Measurements from ENCODE around the gene OST4.
"Not testable (repeated sequence)": the region's sequence is repeated elsewhere in the genome, so short reads cannot be mapped to it uniquely, and the experiment has no call there.

OST4 gene

DNA sequence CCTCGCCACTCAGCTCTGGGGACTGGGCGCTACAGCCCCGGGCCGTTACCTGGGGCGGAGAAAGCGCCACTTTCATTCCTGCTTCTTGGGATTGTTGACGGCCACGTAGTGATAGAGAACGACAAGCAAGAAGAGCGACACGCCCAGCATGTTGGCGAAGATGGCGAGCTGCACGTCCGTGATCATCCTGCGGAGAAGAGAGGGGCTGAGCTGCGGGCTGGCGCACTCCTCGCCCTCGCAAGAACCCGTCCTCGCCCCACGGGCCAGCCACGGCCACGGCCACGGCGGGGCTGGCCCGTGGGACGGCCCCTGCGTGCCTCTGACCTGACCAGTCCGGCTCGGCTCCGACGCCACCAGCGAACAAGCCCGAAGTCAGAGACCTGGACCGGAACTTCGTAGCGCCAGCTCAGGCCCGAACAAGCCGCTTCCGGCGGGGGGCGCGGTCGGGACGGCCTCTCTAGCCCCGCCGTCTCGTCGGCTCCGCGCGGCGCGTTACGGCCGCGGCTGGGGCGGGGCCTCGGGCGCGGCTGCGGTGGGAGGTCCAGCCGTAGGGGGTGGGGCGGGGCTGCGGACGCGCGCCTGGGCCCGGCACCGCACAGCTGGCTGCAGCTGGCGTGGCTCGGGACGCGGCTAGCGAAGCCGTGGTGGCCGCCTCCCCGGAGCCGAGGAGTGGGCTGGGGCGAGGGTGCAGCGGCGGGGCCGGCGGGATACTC is at the start of gene OST4:
Gene OST4, minus strand, starts transcription at position 378 of the 713 bp plus-strand sequence.
- TF ChIP-seq POLR2A (IDR thresholded peaks at IDR 0.05; ENCODE audit: low read length) (peak; percentile 95), GATA1 (IDR thresholded peaks at IDR 0.05; ENCODE audit: low read depth, low read length) (no peak)

DNA sequence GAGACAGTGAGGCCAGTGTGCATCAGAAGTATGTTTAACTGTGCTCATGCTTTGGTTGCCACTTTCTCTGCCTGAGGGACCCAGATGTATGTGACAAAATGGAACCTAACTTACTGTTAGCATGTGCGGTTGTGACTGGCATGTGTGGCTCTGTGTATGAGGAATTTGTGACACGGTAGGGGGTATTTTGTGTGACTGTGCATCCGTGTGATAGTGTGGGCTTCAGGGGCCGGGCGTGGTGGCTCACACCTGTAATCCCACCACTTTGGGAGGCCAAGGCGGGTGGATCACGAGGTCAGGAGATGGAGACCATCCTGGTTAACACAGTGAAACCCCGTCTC is 47.8 kb upstream of the OST4 start:
- DNase-seq: not testable (repeated sequence)

More for the DNA sequence above, at the start of gene OST4:
- DNase-seq: peak; percentile 94 to 97

DNA sequence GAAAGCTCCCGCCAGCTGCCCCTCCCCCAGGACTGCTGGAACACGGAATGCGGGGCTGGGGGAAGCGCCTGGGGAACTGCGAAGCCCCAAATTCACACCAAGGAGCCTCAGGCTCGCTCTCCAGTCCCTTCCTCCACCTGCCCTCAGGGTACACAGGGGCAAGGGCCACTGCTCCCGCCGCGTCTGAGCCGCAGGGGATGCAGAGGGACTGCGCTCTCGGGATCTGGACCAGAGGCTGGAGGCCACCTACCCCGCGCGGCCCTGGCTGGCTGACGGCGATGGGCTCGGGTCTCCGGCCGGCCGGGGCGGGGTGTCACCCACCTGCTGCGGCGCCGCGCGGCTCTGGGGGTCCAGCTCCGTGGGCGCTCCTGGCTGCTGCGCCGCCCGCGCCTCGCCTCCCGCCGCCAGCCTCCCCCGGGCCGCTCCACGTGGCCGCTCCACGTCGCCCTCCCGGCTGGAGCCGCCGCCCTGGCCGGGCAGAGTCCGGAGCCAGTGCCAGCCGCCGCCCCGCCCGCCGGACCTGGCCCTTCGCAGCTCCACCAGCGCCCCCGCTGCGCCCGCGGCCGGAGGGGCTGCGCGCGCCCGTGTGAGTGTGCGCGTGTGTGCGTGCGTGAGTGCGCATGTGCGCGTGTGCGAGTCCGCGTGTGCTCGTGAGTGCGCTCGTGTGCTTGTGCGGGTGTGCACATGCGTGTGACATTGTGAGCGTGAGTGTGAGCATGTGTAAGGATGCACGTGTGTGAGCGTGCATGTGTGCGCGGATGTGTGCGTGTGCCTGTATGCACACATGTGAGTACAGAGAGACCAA is 47.3 kb upstream of the OST4 start, which contains the start of gene CGREF1:
Gene CGREF1, minus strand, starts transcription at position 604 of the 805 bp plus-strand sequence. CDS start 14,762 bp downstream, outside the sequence.
- TF ChIP-seq POLR2A (IDR thresholded peaks at IDR 0.05; ENCODE audit: low read length) (no peak), GATA1 (IDR thresholded peaks at IDR 0.05; ENCODE audit: low read depth, low read length) (no peak)
- DNase-seq: peak; percentile 13 to 30

DNA sequence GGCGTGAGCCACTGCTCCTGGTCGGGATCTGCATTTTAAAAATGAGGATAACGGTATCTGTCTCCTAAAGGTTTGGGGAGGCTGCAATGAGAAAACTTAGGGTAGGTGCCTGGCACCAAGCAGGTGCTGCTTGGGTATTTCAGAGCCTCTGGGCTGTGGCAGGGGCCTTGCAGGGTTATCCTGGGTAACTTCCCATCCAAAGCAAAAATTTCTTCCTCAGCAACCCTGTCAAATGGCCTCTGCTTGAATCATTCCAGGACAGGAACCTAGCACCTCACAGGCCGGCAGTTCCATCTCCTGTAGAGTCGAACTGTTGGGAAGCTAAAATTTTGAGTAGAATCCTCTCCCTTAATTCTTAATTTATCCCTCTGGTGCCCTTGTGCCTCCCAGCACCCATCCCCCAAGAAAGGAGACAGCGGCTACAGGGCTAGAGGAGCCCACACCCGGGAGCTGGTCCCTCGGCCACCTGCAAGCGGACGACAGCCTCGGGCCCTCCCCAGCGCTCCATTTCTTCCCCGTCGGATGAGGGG is 46.6 kb upstream of the OST4 start:
- TF ChIP-seq POLR2A (IDR thresholded peaks at IDR 0.05; ENCODE audit: low read length) (no peak), GATA1 (IDR thresholded peaks at IDR 0.05; ENCODE audit: low read depth, low read length) (no peak)
- DNase-seq: no peak

DNA sequence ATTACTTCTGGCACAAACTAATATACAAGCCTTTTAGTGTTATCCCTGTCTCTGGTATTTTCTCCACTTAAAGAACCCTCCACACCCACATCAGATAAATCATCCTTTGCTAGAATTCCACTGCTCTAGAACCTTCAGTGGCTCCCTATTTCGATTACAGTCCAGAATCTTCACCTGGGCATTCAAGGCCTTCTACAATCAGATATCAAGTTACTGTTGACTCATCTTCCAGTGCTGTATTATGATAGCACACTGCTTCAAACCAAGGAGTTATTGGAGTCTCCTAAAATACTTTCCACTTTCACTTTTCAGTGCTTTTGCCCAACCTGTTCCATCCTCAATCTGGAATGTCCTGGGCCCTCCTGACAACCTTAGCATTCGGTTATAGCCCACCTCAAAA is 44.1 kb upstream of the OST4 start:
- no peak for DNase-seq
- TF ChIP-seq POLR2A (IDR thresholded peaks at IDR 0.05; ENCODE audit: low read length): no peak
- TF ChIP-seq GATA1 (IDR thresholded peaks at IDR 0.05; ENCODE audit: low read depth, low read length): no peak

DNA sequence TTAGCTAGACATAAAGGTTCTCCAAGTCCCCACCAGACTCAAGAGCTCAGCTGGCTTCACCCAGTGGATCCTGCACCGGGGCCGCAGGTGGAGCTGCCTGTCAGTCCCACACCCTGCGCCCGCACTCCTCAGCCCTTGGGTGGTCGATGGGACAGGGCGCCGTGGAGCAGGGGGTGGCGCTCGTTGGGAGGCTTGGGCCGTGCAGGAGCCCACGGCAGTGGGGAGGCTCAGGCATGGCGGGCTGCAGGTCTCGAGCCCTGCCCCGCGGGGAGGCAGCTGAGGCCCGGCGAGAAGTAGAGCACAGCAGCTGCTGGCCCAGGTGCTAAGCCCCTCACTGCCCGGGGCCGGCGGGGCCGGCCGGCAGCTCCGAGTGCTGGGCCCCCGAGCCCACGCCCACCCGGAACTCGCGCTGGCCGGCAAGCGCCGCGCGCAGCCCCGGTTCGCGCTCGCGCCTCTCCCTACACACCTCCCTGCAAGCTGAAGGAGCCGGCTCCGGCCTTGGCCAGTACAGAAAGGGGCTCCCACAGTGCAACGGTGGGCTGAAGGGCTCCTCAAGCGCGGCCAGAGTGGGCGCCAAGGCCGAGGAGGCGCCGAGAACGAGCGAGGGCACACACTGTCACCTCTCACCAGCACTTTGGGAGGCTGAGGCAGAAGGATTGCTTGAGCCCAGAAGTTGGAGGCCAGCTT is 40.1 kb upstream of the OST4 start:
- not testable (repeated sequence) for DNase-seq

DNA sequence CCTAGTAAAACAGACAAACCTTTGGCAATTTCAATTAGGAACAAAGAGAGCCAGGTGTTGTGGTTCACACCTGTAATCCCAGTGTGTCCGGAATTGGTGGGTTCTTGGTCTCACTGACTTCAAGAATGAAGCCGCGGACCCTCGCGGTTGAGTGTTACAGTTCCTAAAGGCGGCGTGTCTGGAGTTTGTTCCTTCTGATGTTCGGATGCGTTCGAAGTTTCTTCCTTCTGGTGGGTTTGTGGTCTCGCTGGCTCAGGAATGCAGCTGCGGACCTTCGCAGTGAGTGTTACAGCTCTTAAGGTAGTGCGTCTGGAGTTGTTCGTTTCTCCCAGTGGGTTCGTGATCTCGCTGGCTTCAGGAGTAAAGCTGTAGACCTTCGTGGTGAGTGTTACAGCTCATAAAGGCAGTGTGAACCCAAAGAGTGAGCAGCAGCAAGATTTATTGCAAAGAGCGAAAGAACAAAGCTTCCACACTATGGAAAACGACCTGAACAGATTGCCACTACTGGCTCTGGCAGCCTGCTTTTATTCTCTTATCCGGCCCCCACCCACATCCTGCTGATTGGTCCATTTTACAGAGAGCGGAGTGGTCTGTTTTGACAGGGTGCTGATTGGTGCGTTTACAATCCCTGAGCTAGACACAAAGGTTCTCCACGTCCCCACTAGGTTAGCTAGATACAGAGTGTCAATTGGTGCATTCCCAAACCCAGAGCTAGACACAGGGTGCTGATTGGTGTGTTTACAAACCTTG is 39.3 kb upstream of the OST4 start:
- not testable (repeated sequence) for DNase-seq

DNA sequence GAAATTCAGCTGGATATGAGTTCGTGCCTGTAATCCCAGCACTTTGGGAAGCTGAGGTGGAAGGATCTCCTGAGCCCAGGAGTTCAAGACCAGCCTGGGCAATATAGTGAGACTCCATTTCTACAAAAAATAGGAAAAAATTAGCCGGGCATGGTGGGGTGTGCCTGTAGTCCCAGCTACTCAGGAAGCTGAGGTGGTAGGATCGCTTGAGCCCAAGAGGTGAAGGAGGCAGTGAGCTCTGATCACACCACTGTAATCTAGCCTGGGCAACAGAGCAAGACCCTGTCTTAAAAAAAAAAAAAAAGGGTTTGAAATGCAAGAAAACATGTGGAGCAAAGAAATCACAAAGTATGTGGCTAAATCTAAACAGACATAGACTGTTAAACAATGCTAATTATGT is 37.6 kb upstream of the OST4 start:
- DNase-seq: no peak
- no peak for TF ChIP-seq GATA1 (IDR thresholded peaks at IDR 0.05; ENCODE audit: low read depth, low read length)
- TF ChIP-seq POLR2A (IDR thresholded peaks at IDR 0.05; ENCODE audit: low read length): no peak

DNA sequence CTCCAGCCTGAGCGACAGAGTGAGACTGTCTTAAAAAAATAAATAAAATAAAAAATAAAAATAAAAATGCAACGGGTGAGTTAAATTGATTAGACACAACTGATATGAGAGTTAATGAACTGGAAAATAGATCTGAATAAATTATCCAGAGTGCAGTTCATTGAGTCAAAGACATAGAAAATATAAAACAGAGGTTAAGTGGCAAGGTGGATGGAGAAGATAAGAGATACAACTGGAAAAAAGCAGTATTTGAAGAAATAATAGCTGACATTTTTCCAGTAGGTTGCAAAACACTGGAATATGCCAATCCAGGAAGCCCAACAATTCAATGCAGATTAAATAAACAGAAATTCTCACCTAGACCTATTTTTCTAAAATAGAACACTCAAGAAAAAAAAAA is 36.8 kb upstream of the OST4 start:
- DNase-seq: no peak
- no peak for TF ChIP-seq POLR2A (IDR thresholded peaks at IDR 0.05; ENCODE audit: low read length)
- no peak for TF ChIP-seq GATA1 (IDR thresholded peaks at IDR 0.05; ENCODE audit: low read depth, low read length)

DNA sequence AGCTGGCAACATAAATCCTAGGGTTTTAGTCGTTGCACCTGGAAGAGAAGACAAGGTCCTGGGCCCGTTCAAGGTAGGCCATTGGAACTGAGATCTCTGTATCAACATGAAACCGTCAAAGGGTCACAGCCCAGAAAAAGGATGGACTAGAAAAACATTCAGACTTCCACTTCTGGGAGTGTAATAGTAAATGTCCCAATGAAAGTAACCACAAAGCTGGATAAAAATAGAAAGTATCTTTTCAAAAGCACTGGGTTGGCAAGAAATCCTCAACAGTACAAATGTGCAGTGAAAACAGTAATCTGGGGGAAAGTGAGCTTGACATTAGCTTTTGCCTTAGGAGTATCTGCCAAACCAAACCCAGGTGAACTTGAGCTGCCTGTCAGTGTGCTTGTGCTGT is 34.5 kb upstream of the OST4 start:
- no peak for TF ChIP-seq POLR2A (IDR thresholded peaks at IDR 0.05; ENCODE audit: low read length)
- TF ChIP-seq GATA1 (IDR thresholded peaks at IDR 0.05; ENCODE audit: low read depth, low read length): no peak
- DNase-seq: no peak

DNA sequence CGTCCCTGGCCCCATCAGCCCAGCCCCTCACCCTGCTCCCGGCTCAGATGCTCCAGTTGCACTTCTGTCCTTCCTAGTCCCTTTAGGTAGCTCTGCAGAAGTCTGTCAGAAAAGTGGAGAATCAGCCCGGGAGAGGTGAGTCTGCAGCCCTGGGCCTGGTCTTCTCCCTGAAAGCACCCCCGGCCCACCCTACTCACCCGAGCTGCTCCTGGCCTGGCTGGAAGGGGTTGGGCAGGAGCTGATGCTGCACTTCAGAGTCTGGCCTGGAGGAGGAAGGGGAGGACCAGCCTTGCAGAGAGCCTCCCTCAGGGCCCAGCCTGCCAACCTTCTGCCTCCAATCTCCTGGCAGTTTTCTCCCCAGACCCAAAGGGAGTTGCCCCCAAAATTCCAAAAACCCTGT is 30.9 kb upstream of the OST4 start:
- no peak for DNase-seq
- TF ChIP-seq POLR2A (IDR thresholded peaks at IDR 0.05; ENCODE audit: low read length) (no peak), GATA1 (IDR thresholded peaks at IDR 0.05; ENCODE audit: low read depth, low read length) (no peak)

DNA sequence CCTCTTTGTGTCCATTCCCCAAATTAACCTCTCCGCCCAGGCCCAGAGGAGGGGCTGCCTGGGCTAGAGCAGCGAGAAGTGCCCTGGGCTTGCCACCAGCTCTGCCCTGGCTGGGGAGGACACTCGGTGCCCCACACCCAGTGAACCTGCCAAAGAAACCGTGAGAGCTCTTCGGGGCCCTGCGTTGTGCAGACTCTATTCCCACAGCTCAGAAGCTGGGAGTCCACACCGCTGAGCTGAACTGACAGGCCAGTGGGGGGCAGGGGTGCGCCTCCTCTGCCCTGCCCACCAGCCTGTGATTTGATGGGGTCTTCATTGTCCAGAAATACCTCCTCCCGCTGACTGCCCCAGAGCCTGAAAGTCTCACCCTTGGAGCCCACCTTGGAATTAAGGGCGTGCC is 28.6 kb upstream of the OST4 start:
- no peak for TF ChIP-seq GATA1 (IDR thresholded peaks at IDR 0.05; ENCODE audit: low read depth, low read length)
- TF ChIP-seq POLR2A (IDR thresholded peaks at IDR 0.05; ENCODE audit: low read length): no peak
- DNase-seq: no peak

DNA sequence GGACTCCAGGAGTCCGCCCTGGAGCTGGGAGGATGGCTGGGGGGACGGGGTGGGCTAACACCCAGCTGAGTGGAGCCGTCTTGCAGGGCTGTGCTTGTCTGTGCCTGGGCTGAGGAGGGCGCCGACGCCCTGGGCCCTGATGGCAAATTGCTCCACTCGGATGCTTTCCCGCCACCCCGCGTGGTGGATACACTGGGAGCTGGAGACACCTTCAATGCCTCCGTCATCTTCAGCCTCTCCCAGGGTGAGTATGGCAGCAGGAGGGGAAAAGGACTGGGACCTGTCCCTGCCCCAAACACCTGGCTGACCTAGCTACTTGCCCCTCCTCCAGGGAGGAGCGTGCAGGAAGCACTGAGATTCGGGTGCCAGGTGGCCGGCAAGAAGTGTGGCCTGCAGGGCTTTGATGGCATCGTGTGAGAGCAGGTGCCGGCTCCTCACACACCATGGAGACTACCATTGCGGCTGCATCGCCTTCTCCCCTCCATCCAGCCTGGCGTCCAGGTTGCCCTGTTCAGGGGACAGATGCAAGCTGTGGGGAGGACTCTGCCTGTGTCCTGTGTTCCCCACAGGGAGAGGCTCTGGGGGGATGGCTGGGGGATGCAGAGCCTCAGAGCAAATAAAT is 28.0 kb upstream of the OST4 start:
- no peak for TF ChIP-seq GATA1 (IDR thresholded peaks at IDR 0.05; ENCODE audit: low read depth, low read length)
- no peak for TF ChIP-seq POLR2A (IDR thresholded peaks at IDR 0.05; ENCODE audit: low read length)
- DNase-seq: no peak
